HG02588 (cell line): ENCODE measurements around the gene KLF11.
A peak's percentile ranks its signal among the peaks of the same experiment; 100 is the strongest.

ENCODE experiments used
- ATAC-seq: cut with Tn5 transposase; IDR thresholded peaks from one replicate; pipeline ENCODE4 v1.9.1; 2021; ENCODE audit warnings: mild to moderate bottlenecking, moderate library complexity; ENCODE audit not compliant: unreplicated experiment

Gene KLF11

GRCh38 chr2:10043256-10043905 is at the start of gene KLF11:
Gene KLF11 (plus strand): TSS chr2:10043550. CDS start chr2:10043717, 167 bp downstream.
- peak; percentile 72 for ATAC-seq

GRCh38 chr2:9994462-9994861 is 48.9 kb upstream of the KLF11 start:
- no peak for ATAC-seq

- ATAC-seq, result no peak
Observed at GRCh38 chr2:9995059-9995458, 48.3 kb upstream of the KLF11 start.

- ATAC-seq, result no peak
Observed at GRCh38 chr2:9996321-9996720, 47.0 kb upstream of the KLF11 start.

- ATAC-seq, result no peak
Observed at GRCh38 chr2:9997936-9998335, 45.4 kb upstream of the KLF11 start.

- ATAC-seq, result no peak
Observed at GRCh38 chr2:9998916-9999654, 44.3 kb upstream of the KLF11 start.

DNA sequence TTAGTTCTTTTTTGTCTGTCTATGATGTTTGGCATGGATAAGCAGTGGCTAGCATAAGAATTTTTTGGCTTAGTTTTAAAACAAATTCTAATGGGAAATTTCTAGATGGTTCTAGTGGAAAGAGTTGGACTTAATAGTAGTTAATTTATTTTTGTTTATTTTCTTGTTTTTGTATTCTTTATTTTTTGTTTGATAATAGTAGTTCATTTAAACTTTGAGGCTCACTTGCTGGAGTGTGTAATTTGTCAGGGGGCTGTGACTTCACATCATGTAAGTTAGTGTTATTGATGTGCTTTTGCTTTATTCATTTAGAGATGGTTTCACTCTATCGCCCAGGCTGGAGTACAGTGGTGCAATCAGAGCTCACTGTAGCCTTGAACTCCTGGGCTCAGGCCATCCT is 43.7 kb upstream of the KLF11 start:
- ATAC-seq, result no peak

DNA sequence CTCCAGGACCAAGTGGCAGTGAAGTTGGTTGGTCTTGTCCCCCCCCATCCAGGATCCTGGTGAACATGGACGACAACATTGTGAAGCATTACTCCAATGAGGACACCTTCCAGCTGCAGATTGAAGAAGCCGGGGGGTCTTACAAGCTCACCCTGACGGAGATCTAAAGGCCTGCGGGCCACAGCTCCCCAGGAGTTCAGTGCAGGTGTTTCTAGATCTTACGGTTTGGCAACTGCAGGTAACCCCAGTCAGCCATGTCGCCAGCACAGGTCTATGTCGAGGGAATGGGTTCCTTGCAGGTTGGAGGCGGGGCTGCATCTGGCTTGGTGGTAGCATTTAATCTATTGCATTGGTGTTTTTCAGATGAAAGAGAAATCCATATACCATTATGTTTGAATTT is 42.8 kb upstream of the KLF11 start:
- no peak for ATAC-seq

GRCh38 chr2:10001586-10001985 is 41.8 kb upstream of the KLF11 start:
- ATAC-seq, result no peak

DNA sequence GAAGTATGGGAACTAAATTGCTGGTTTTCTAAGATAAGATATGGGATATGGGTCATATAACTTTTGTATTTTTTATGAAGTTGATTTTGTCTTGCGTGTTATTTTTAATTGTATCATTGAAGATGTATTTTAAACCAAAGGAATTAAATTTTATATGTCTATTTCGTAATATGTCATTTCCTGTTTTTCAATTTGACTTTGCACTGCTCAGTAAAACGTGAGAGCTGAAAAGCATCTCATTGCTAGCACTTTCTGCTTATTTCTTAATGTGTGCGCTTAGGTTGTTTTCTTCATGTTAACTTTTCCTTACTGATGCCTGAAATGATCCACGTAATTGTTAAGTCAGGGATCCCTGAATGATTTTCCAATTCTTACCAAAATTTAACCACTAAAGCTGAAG is 41.2 kb upstream of the KLF11 start:
- no peak for ATAC-seq

GRCh38 chr2:10002681-10003080 is 40.7 kb upstream of the KLF11 start:
- ATAC-seq, result no peak

- no peak for ATAC-seq
Observed at GRCh38 chr2:10003206-10004125, 39.9 kb upstream of the KLF11 start.

- no peak for ATAC-seq
Observed at GRCh38 chr2:10004401-10004800, 38.9 kb upstream of the KLF11 start.

- no peak for ATAC-seq
Observed at GRCh38 chr2:10004836-10005235, 38.5 kb upstream of the KLF11 start.

DNA sequence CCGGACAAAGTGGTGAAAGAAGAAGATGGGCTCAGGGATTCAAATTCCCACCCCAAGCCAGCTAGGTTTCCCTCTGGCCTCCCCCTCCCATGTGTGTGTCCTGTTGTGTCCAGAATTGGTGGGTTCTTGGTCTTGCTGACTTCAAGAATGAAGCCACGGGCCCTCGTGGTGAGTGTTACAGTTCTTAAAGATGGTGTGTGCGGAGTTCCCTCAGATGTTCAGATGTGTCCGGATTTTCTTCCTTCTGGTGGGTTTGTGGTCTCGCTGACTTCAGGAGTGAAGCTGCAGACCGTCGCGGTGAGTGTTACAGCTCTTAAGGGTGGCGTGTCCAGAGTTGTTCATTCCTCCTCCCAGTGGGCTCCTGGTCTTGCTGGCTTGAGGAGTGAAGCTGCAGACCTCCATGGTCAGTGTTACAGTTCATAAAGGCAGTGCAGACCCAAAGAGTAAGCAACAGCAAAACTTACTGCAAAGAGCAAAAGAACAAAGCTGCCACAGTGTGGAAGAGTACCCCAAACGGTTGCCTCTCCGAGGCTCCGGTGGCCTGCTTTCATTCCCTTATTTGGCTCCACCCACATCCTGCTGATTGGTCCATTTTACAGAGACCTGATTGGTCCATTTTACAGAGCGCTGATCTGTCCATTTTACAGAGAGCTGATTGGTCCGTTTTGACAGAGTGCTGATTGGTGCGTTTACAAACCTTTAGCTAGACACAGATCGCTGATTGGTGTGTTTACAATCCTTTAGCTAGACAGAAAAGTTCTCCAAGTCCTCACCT is 37.7 kb upstream of the KLF11 start:
- ATAC-seq, result no peak

DNA sequence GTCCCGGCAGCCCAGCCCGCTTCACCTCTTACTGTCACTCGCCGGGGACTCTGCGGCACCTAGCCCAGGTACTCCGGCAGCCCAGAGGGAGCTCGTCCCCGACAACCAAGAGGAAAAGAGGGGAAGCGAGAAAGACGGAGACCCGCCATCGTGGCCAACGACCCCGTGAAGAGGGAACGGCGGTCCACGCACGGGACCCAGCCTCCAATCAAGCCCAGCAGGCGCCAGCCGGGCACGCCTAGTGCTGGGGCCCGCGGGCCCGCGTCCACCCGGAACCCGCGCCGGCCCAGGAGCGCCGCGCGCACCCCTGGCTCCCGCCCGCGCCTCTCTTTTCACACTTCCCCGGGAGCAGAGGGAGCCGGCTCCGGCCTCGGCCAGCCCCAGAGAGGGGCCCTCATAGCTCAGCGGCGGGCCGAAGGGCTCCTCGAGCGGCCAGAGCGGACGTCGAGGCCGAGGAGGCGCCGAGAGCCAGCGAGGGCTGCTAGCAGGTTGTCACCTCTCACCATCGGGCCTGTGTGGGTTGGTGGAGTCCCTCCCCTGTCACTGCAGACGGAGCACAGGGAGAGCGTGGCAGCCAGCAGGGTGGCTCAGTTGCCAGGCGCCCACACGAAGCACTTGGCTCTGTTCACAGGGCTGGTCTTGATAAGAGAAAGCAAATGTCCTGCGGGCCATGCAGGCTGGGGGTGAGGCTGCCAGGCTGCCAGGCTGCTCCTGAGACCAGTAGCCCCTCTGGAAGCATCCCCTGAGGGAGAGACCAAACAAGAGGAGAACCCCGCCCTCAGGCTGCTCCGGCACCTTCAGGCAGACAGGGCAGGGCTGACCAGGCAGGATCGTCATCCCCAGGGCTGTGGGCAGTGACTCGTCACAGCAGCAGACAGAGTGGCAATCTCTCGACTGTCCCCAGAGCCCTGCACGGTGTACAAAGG is 36.9 kb upstream of the KLF11 start:
- ATAC-seq, result no peak

- ATAC-seq, result no peak
Observed at GRCh38 chr2:10007435-10007834, 35.9 kb upstream of the KLF11 start.

GRCh38 chr2:10007921-10008808 is 35.2 kb upstream of the KLF11 start:
- no peak for ATAC-seq

DNA sequence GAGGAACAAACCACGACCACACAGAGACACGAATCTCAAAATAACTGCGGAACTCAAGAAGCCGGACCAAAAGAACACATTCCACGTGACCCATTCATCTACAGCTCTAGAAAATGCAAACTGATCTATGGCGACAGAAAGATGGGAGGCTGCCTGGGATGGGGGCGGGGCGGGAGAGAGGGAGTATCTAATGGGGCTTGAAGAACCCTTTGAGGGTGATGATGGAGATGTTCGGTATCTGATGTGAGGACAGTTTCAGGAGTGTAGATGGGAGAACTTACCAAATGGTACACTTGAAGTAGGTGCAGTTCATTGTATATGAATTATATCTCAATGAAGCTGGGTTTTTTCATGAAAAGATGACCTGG is 34.6 kb upstream of the KLF11 start:
- ATAC-seq, result no peak
